HL-60 (cell line): Measurements from ENCODE around the gene DCTN4.
A peak's percentile ranks its signal among the peaks of the same experiment; 100 is the strongest.

Experiments
- DNase-seq, 2 experiments: peaks; one replicate each; pipeline ENCODE4 v3.0.0-alpha.2; 2010 to 2020; ENCODE audit warnings: low read depth in 1 of 2, low spot score in 1 of 2
- H3K27ac ChIP-seq: fragments of 250-450 bp; sonication (Bioruptor Pico); replicated peaks from 2 replicates; pipeline ENCODE4 v1.5.1; 2020; ENCODE audit warnings: mild to moderate bottlenecking, moderate library complexity
- H3K27me3 ChIP-seq: fragments of 250-450 bp; sonication (Bioruptor Pico); 2 replicates; pipeline ENCODE4 v1.5.1; 2021; ENCODE audit warnings: mild to moderate bottlenecking, moderate library complexity; ENCODE audit not compliant: insufficient read depth, poor library complexity, severe bottlenecking
- H3K4me3 ChIP-seq: replicated peaks from 2 replicates; pipeline ENCODE4 v1.5.1; 2011; ENCODE audit warnings: mild to moderate bottlenecking, control low read depth, low read length; ENCODE audit not compliant: insufficient read depth
- CTCF ChIP-seq: IDR thresholded peaks from one replicate; pipeline ENCODE4 v1.5.1; 2011; ENCODE audit warnings: low read length, control low read depth, inconsistent platforms; ENCODE audit not compliant: insufficient read depth
- GABPA ChIP-seq: IDR thresholded peaks from 2 replicates; pipeline ENCODE4 v1.6.1; 2012; ENCODE audit warnings: low read depth
- POLR2AphosphoS5 ChIP-seq: IDR thresholded peaks from 2 replicates; pipeline ENCODE4 v1.6.1; 2012; ENCODE audit warnings: low read depth
- REST ChIP-seq: IDR thresholded peaks from 2 replicates; pipeline ENCODE4 v1.6.1; 2012; ENCODE audit warnings: low read depth; ENCODE audit not compliant: insufficient replicate concordance
- SPI1 ChIP-seq: IDR thresholded peaks from 2 replicates; pipeline ENCODE4 v1.6.1; 2012; ENCODE audit warnings: low read depth, mild to moderate bottlenecking, borderline replicate concordance

Gene DCTN4

GRCh38 chr5:150782850-150783249, 24.0 kb upstream of the DCTN4 start:
- H3K27ac ChIP-seq = peak overlapping the region; percentile 85
- no peak overlapping the region for H3K4me3 ChIP-seq
- no peak for DNase-seq
- H3K27me3 ChIP-seq = no peaks in the 10 kb centered on the region
- no peak for TF ChIP-seq GABPA
- no peak for TF ChIP-seq REST
- TF ChIP-seq POLR2AphosphoS5 = no peak
- TF ChIP-seq SPI1 = no peak
- no peak for TF ChIP-seq CTCF

GRCh38 chr5:150781706-150782614, 23.1 kb upstream of the DCTN4 start:
- H3K4me3 ChIP-seq = peak overlapping the region; percentile 93; the same call in 1 of the 2 replicates
- TF ChIP-seq GABPA = no peak
- no peak for TF ChIP-seq SPI1
- no peak for TF ChIP-seq REST
- TF ChIP-seq CTCF = no peak
- TF ChIP-seq POLR2AphosphoS5 = no peak
- peak overlapping the region; percentile 85 for H3K27ac ChIP-seq
- DNase-seq = no peak
- no peaks in the 10 kb centered on the region for H3K27me3 ChIP-seq

- Histone ChIP-seq H3K27ac (peak overlapping the region; percentile 85), H3K27me3 (no peaks in the 10 kb centered on the region), H3K4me3 (peak overlapping the region; percentile 93)
- TF ChIP-seq GABPA (no peak), POLR2AphosphoS5 (no peak), CTCF (no peak), SPI1 (no peak), REST (no peak)
- DNase-seq = peak; percentile 37 to 50
Observed at GRCh38 chr5:150780816-150781221, 22.0 kb upstream of the DCTN4 start.
